GM23338 (cell line): ENCODE measurements around the gene KARS1. TPM values are rescaled to one million over a fixed set of nuclear protein-coding genes. Genes with fewer than 3 reads are reported as not detected.

Source experiments
- ATAC-seq: fragments of 200-7000 bp; cut with Tn5 transposase; 3 replicates; pipeline ENCODE4 v1.9.1; 2020
- DNase-seq: peaks from one replicate; pipeline ENCODE4 v3.0.0-alpha.2; 2015; ENCODE audit warnings: low spot score
- H2AFZ ChIP-seq: fragments of 200-600 bp; sonication (generic); 2 replicates; pipeline ENCODE4 v1.8.0; 2016; ENCODE audit warnings: antibody characterized with exemption, mild to moderate bottlenecking, moderate library complexity
- H3F3A ChIP-seq: fragments of 200-600 bp; sonication (generic); replicated peaks from 2 replicates; pipeline ENCODE4 v1.8.0; 2017; ENCODE audit warnings: antibody characterized with exemption, mixed run types, low read depth
- H3K27ac ChIP-seq: fragments of 200-600 bp; sonication (generic); 2 replicates; pipeline ENCODE4 v1.6.1; 2016; ENCODE audit warnings: low read depth
- H3K27me3 ChIP-seq: fragments of 200-600 bp; sonication (generic); 2 replicates; pipeline ENCODE4 v1.8.0; 2016; ENCODE audit warnings: mild to moderate bottlenecking, mixed run types, moderate library complexity; ENCODE audit not compliant: insufficient read depth
- H3K36me3 ChIP-seq: fragments of 200-600 bp; sonication (generic); 2 replicates; pipeline ENCODE4 v1.8.0; 2016; ENCODE audit warnings: mild to moderate bottlenecking; ENCODE audit not compliant: insufficient read depth
- H3K4me1 ChIP-seq: fragments of 200-600 bp; sonication (generic); 2 replicates; pipeline ENCODE4 v1.8.0; 2016; ENCODE audit warnings: mild to moderate bottlenecking, moderate library complexity; ENCODE audit not compliant: insufficient read depth
- H3K4me2 ChIP-seq: fragments of 200-600 bp; sonication (generic); 2 replicates; pipeline ENCODE4 v1.7.1; 2017; ENCODE audit warnings: mixed run types
- H3K4me3 ChIP-seq: fragments of 200-600 bp; sonication (generic); 2 replicates; pipeline ENCODE4 v1.6.1; 2016; ENCODE audit warnings: mixed run types
- H3K79me2 ChIP-seq: fragments of 200-600 bp; sonication (generic); replicated peaks from 2 replicates; pipeline ENCODE4 v1.8.0; 2017; ENCODE audit warnings: mild to moderate bottlenecking; ENCODE audit not compliant: insufficient read depth
- H3K9me2 ChIP-seq: fragments of 200-600 bp; sonication (generic); 2 replicates; pipeline ENCODE4 v1.8.0; 2017; ENCODE audit not compliant: insufficient read depth
- H4K20me1 ChIP-seq: fragments of 200-600 bp; sonication (generic); replicated peaks from 2 replicates; pipeline ENCODE4 v1.8.0; 2017; ENCODE audit warnings: mild to moderate bottlenecking; ENCODE audit not compliant: insufficient read depth
- H3K27ac Mint-ChIP-seq: 2 replicates; pipeline ENCODE4 v1.8.0; 2020; ENCODE audit warnings: inconsistent platforms, mild to moderate bottlenecking, moderate library complexity, mixed read lengths
- H3K27me3 Mint-ChIP-seq: 3 replicates; pipeline ENCODE4 v1.8.0; 2022; ENCODE audit warnings: low read depth, mild to moderate bottlenecking, moderate library complexity, mixed read lengths, inconsistent platforms; ENCODE audit not compliant: insufficient read depth, poor library complexity
- H3K36me3 Mint-ChIP-seq: 3 replicates; pipeline ENCODE4 v1.8.0; 2021; ENCODE audit warnings: low read depth, mild to moderate bottlenecking, inconsistent platforms, moderate library complexity, mixed read lengths
- H3K4me1 Mint-ChIP-seq: 3 replicates; pipeline ENCODE4 v1.8.0; 2020; ENCODE audit warnings: mild to moderate bottlenecking, inconsistent platforms, mixed read lengths
- H3K4me3 Mint-ChIP-seq: 3 replicates; pipeline ENCODE4 v1.8.0; 2021; ENCODE audit warnings: moderate library complexity, mild to moderate bottlenecking, inconsistent platforms, mixed read lengths
- H3K9me3 Mint-ChIP-seq: 3 replicates; pipeline ENCODE4 v1.8.0; 2020; ENCODE audit warnings: moderate library complexity, mild to moderate bottlenecking, inconsistent platforms, mixed read lengths
- CTCF ChIP-seq, 2 experiments: fragments of 200-600 bp in 1 of 2; sonication (generic) in 1 of 2; conservative IDR thresholded peaks; 2 replicates each; pipeline versions ENCODE4 v1.5.1 to v1.6.1; 2016 to 2017; ENCODE audit warnings: antibody characterized with exemption in 2 of 2, low read depth in 2 of 2, mild to moderate bottlenecking in 2 of 2, moderate library complexity in 1 of 2
- EZH2phosphoT487 ChIP-seq: fragments of 200-600 bp; sonication (generic); IDR thresholded peaks from one replicate; pipeline ENCODE4 v1.8.1; 2018; ENCODE audit warnings: antibody characterized with exemption; ENCODE audit not compliant: unreplicated experiment
- ZNF462 ChIP-seq: fragments of 250-450 bp; sonication (Bioruptor Pico); IDR thresholded peaks from 2 replicates; pipeline ENCODE4 v1.5.0; 2020; ENCODE audit warnings: mild to moderate bottlenecking, moderate library complexity
- polyA plus RNA-seq: library from polyadenylated mRNA; unstranded; fragments of >200 nt; fragmentation: Nextera tagmentation; extraction: Ambion mirVana; gene quantifications from 2 replicates; pipeline ENCODE4 v1.2.1, GENCODE V29; 2016
- total RNA-seq: library from RNA; depleted of rRNA; stranded (reverse); fragments of >200 nt; shearing (Covaris generic); gene quantifications from 2 replicates; pipeline ENCODE4 v1.2.3, GENCODE V29; 2014

Gene KARS1
- total and polyA plus RNA-seq, 2 experiments from 2014 or later, result 220 to 229 TPM

GRCh38 chr16:75647112-75647491, 363 bp downstream of the KARS1 start (continued):
- no peak for TF ChIP-seq ZNF462 (CRISPR knock-in tag)

GRCh38 chr16:75644240-75645012, 3.0 kb downstream of the KARS1 start:
- peaks cover 10% of the 10 kb centered on the region for H3K4me1 ChIP-seq
- H3K9me3 Mint-ChIP-seq, result no peaks in the 10 kb centered on the region
- H3K27me3 ChIP-seq, result no peaks in the 10 kb centered on the region
- no peak overlapping the region for H3K4me3 ChIP-seq
- H3K4me1 Mint-ChIP-seq, result peaks cover 8% of the 10 kb centered on the region
- peak; percentile 4 to 24; a peak in 2 of 4 replicates for TF ChIP-seq CTCF (conservative IDR thresholded peaks at IDR 0.05; ENCODE audit: low read depth in 2 of 2)
- no peak for TF ChIP-seq EZH2phosphoT487
- H3K27ac Mint-ChIP-seq, result no peak overlapping the region
- H3K27me3 Mint-ChIP-seq, result peaks cover 5% of the 10 kb centered on the region
- no peaks in the 10 kb centered on the region for H3K9me2 ChIP-seq
- no peak overlapping the region for H2AFZ ChIP-seq
- 0 out of 3 replicates have a peak overlapping the region, but pooled peaks have one; percentile 6 for H3K4me3 Mint-ChIP-seq
- H3K36me3 ChIP-seq, result peaks cover 52% of the 10 kb centered on the region
- no peak overlapping the region for H3K4me2 ChIP-seq
- H3K79me2 ChIP-seq, result peaks cover 75% of the 10 kb centered on the region
- H3K36me3 Mint-ChIP-seq, result peaks cover 58% of the 10 kb centered on the region
- DNase-seq (no peak), ATAC-seq (no peak)
- H3F3A ChIP-seq, result peaks cover 6% of the 10 kb centered on the region; the same call in 1 of the 2 replicates
- peak overlapping the region; percentile 56; the same call in 1 of the 2 replicates for H3K27ac ChIP-seq
- H4K20me1 ChIP-seq, result peaks cover 38% of the 10 kb centered on the region
